ENCODE data around the gene TAF6L. TPM values are rescaled to one million over a fixed set of nuclear protein-coding genes. Genes with fewer than 3 reads are reported as not detected.
A peak's percentile ranks its signal among the peaks of the same experiment; 100 is the strongest.

The TAF6L gene
- total and polyA plus RNA-seq, 10 donors, result 11.9 to 37.5 (median 22.4) TPM

DNA sequence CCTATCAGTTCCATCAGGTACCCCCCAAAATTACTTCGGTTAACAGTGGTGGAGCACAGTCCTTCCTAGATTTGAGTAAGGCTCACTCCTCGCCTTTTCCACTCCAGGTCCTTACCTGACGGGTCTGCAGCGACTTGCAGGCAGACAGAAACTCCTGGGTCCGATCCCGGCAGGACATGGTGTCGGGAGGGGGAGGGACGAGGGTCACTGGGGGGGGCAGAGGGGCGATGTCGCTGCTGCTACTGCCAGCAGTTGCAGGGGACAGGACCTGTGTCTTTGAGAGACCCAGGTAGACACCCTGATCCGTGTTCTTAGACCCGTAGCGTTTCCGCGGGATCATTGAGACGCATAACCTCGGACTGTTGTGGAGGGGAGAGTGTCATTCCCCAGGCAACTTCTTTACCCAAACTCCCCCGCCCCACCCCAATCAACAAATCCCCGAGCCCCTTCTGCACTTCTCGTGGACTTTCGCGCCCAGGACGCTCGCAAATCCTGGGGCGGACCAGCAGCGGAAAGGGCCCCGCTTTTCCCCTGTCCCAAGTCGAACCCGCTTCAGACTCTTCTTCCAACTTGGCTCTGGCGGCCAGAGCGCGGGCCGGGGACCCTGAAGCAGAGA, 59.8 kb downstream of the TAF6L start:
- Histone ChIP-seq H3K4me1 (peaks cover 22 to 79% (median 59%) of the 10 kb centered on the region in 6 donors), H3K36me3 (peaks cover 0 to 72% (median 45%) of the 10 kb centered on the region in 6 donors), H3K9me3 (no peaks in the 10 kb centered on the region), H3K4me3 (peak overlapping the region; percentile 56 to 92 (median 74)), H3K27me3 (replicated peaks in 1 of 7) (no peaks in the 10 kb centered on the region), H3K27ac (peak overlapping the region; percentile 90 to 99 (median 96))
- DNase-seq, result peak; percentile 82
- TF ChIP-seq, protein P1, sequence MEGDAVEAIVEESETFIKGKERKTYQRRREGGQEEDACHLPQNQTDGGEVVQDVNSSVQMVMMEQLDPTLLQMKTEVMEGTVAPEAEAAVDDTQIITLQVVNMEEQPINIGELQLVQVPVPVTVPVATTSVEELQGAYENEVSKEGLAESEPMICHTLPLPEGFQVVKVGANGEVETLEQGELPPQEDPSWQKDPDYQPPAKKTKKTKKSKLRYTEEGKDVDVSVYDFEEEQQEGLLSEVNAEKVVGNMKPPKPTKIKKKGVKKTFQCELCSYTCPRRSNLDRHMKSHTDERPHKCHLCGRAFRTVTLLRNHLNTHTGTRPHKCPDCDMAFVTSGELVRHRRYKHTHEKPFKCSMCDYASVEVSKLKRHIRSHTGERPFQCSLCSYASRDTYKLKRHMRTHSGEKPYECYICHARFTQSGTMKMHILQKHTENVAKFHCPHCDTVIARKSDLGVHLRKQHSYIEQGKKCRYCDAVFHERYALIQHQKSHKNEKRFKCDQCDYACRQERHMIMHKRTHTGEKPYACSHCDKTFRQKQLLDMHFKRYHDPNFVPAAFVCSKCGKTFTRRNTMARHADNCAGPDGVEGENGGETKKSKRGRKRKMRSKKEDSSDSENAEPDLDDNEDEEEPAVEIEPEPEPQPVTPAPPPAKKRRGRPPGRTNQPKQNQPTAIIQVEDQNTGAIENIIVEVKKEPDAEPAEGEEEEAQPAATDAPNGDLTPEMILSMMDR (IDR thresholded peaks at IDR 0.05 in 8 of 11, conservative IDR thresholded peaks at IDR 0.05 in 3 of 11), result no peak
- intact Hi-C loops (cut with DNase I; ENCODE audit: low total_unique reads), result no loop called here
- WGBS, 5 donors, result 0 to 2% (median 1%) methylated on average over 24 to 33 of the region's 33 CpGs

DNA sequence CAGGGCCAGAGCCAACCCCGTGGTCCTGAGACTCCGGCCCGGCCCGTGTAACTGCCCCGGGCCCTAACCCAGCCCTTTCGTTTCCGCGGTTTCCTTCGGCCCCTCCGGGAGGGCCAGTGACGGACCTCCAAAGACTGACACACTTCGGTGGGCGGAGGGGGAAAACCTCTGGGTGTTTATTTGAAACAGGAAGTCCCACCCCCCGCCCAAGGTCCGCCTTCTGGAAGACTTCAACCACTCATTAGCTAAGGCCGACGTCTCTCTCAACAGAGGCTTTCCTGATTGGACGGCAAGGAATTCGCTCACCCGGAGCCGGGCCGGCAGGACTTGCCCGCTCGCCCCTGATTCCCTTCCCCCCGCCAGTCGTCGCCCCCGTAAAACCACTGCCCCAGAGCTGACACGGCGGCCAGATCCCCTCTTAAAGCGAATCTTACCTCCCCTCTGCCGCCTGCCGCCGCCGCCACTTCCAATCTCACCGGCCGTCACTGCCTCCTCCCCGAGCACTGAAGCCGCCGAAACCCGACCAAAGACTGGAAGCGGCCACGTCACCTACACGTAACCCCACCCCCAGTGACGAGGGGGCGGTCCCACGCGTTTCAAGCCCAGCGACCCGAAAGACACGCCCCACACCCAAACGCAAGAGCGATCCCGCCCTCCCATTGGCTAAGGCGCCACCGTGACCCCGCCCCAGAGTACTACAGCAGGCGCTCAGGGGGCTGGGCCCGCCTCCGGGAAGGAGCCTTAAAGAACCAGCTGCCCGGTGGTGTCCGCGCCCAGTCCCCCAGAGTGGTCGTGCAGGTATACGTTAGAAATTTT, 60.5 kb downstream of the TAF6L start, which contains the start of gene STX5:
TSS of gene STX5 (minus strand) at position 532 of the 816 bp plus-strand sequence. CDS start 808 bp downstream, outside the sequence.
- Histone ChIP-seq H3K4me3 (peak within 1 kb of the TSS; percentile 56 to 92 (median 74)), H3K27ac (peak within 1 kb of the TSS; percentile 90 to 99 (median 96)), H3K36me3 (peaks cover 0 to 72% (median 40%) of the 10 kb centered on the region in 6 donors), H3K4me1 (peaks cover 22 to 86% (median 59%) of the 10 kb centered on the region in 6 donors), H3K9me3 (no peaks in the 10 kb centered on the region), H3K27me3 (replicated peaks in 1 of 7) (no peaks in the 10 kb centered on the region)
- peak; percentile 99 for DNase-seq
- WGBS, 5 donors, result 0 to 1% (median 1%) methylated on average over 41 to 65 of the region's 65 CpGs
- TF ChIP-seq POLR2AphosphoS5 (IDR thresholded peaks at IDR 0.05), result peak; percentile 94 to 97 (median 94)
- peak; percentile 21 to 66 (median 65) for TF ChIP-seq POLR2A (IDR thresholded peaks at IDR 0.05)
- TF ChIP-seq, protein P1 (IDR thresholded peaks at IDR 0.05 in 8 of 11, conservative IDR thresholded peaks at IDR 0.05 in 3 of 11), result peak in 1 of 11 experiments; percentile 17
- intact Hi-C loops (cut with DNase I; ENCODE audit: low total_unique reads), result no loop called here

DNA sequence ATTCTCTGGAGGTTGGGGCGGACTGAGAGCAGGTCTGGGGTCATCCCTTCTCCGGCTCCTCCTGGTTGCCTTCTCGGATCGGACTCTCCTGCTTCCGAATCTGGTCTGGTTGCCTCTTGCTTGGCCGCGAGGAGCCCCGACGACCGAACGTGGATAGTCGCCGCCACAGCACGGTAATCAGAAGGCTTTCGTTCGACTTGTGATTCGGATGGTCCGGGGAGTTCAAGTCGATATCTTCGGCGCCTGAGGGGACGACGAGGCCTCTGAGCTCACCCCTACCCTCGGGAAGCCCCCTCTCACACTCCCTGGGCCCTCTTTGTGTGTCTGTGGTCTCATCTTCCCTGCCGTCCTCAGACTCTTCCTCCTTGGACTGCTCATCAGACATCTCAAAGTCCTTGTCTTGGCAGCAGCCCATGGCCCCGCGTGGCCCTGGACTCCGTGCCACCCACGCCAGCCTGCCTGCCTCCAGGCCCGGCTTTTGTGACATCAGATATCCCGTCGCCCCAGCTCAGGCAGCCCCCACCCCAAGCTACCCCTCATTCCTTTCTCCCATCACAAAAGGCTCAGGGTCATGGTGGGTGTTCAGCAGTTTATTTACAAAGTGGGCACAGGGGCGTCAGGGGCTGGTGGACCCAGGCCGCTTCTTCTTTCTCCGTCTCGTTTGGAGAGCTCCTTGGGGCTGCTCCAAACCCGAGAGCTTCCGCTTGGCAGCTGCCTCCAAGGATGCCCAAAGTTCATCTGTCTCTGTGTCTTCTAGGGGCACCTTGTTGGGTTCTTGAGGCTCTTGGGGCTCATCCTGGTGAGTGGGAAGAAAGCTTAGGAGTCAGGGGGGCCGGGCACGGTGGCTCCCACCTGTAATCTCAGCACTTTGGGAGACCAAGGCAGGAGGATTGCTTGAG, 61.4 kb downstream of the TAF6L start, which contains the start of gene TEX54:
TSS of gene TEX54 (minus strand) at position 506 of the 899 bp plus-strand sequence.
- TF ChIP-seq, protein P1 (IDR thresholded peaks at IDR 0.05 in 8 of 11, conservative IDR thresholded peaks at IDR 0.05 in 3 of 11), result no peak
- TF ChIP-seq POLR2AphosphoS5 (IDR thresholded peaks at IDR 0.05), result no peak
- no peak for TF ChIP-seq POLR2A (IDR thresholded peaks at IDR 0.05)
- intact Hi-C loops (cut with DNase I; ENCODE audit: low total_unique reads), result no loop called here
- Histone ChIP-seq H3K4me1 (peaks cover 22 to 89% (median 62%) of the 10 kb centered on the region in 6 donors), H3K36me3 (peaks cover 0 to 72% (median 32%) of the 10 kb centered on the region in 6 donors), H3K27ac (peak within 1 kb of the TSS; percentile 90 to 99 (median 96)), H3K27me3 (replicated peaks in 1 of 7) (no peaks in the 10 kb centered on the region), H3K9me3 (no peaks in the 10 kb centered on the region), H3K4me3 (peak within 1 kb of the TSS; percentile 56 to 92 (median 74))
- 19 to 24% (median 21%) methylated on average over 38 to 40 of the region's 40 CpGs for WGBS, 5 donors
- peak; percentile 85 for DNase-seq

All from spleen (tissue), 11 donors.